Measurements from ENCODE around the gene CAPZA1. TPM values are rescaled to one million over a fixed set of nuclear protein-coding genes. Genes with fewer than 3 reads are reported as not detected.
"Not testable (repeated sequence)": the region's sequence is repeated elsewhere in the genome, so short reads cannot be mapped to it uniquely, and the experiment has no call there.

CAPZA1 gene
- total RNA-seq, 1 donor from 2014 or later: 171 TPM

DNA sequence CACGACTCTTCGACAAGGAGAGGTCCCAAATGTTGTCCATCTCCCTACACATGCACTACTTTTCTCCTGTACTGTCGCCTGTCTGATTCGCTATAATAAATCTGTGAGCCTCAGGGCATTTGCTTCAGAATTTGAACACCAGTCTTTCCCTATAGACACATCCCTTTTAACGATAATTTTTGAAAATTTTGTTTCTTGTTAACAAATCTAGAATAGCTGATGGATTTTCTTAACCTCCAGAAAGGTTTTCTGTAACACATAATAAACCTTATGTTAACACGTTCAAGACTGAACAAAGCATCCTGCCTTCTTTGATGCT, 704 bp downstream of the CAPZA1 start:
- Histone ChIP-seq H2AFZ (ENCODE audit: low read depth, low read length) (no peak overlapping the region), H3K27me3 (ENCODE audit: insufficient read depth, low read length) (no peaks in the 10 kb centered on the region), H3K27ac (ENCODE audit: low read depth, low read length) (peak overlapping the region; percentile 98), H3K4me2 (ENCODE audit: low read length) (peak overlapping the region; percentile 96), H3K4me1 (ENCODE audit: insufficient read depth, low read length) (peaks cover 9% of the 10 kb centered on the region), H3K79me2 (ENCODE audit: insufficient read depth, low read length) (peaks cover 90% of the 10 kb centered on the region), H3K4me3 (ENCODE audit: insufficient read depth, low read depth, low read length) (peak overlapping the region; percentile 98), H3K9me3 (ENCODE audit: insufficient read depth, low read depth, low read length) (no peaks in the 10 kb centered on the region), H4K20me1 (ENCODE audit: insufficient read depth, low read length) (peaks cover 29% of the 10 kb centered on the region), H3K36me3 (ENCODE audit: insufficient read depth, low read length) (no peaks in the 10 kb centered on the region), H3K9ac (ENCODE audit: low read length) (peak overlapping the region; percentile 99)
- Mint-ChIP-seq H3K4me1 (ENCODE audit: low read depth, unreplicated experiment) (peaks cover 7% of the 10 kb centered on the region), H3K27ac (ENCODE audit: unreplicated experiment) (peak overlapping the region; percentile 100), H3K4me3 (ENCODE audit: unreplicated experiment) (peak overlapping the region; percentile 100), H3K27me3 (ENCODE audit: low read depth, unreplicated experiment) (no peaks in the 10 kb centered on the region), H3K9me3 (ENCODE audit: unreplicated experiment) (no peaks in the 10 kb centered on the region), H3K36me3 (ENCODE audit: low read depth, unreplicated experiment) (peaks cover 2% of the 10 kb centered on the region)
- DNase-seq (ENCODE audit: low read depth): no peak
- no peak for FAIRE-seq
- TF ChIP-seq CTCF (IDR thresholded peaks at IDR 0.05; ENCODE audit: insufficient read depth, low read depth, low read length) (no peak), EZH2 (IDR thresholded peaks at IDR 0.05; ENCODE audit: insufficient read depth, low read length) (no peak)

- FAIRE-seq: not testable (repeated sequence)
Observed at GRCh38 chr1:112624493-112624892, 4.9 kb downstream of the CAPZA1 start.

DNA sequence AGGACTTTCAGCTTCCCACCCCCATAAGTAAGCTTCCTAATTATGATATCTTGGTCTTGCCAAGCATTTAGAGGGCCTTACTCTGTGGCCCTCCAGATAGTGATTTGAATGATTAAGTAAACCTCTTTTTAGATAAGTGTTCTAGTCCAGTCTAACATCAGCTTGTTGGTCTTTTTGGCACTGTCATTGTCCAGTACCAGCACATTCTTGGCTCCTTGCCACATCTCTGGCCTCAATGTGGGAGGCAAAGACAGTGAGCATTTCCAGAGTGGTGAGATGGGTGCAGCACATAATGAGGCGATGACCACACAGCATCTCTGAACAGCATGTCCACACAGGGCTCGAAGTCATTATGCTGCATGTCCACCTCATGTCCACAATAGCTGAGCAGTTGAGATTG, 6.1 kb downstream of the CAPZA1 start:
- H4K20me1 ChIP-seq (ENCODE audit: insufficient read depth, low read length): peaks cover 75% of the 10 kb centered on the region
- no peaks in the 10 kb centered on the region for H3K27me3 Mint-ChIP-seq (ENCODE audit: low read depth, unreplicated experiment)

More at GRCh38 chr1:112624493-112624892, 4.9 kb downstream of the CAPZA1 start:
- Mint-ChIP-seq H3K27ac (ENCODE audit: unreplicated experiment) (peak overlapping the region; percentile 67), H3K4me1 (ENCODE audit: low read depth, unreplicated experiment) (peaks cover 20% of the 10 kb centered on the region)
- H3K36me3 ChIP-seq (ENCODE audit: insufficient read depth, low read length); H2AFZ ChIP-seq (ENCODE audit: low read depth, low read length); H3K4me3 Mint-ChIP-seq (ENCODE audit: unreplicated experiment); DNase-seq (ENCODE audit: low read depth); H3K9ac ChIP-seq (ENCODE audit: low read length); H3K36me3 Mint-ChIP-seq (ENCODE audit: low read depth, unreplicated experiment); H3K27me3 ChIP-seq (ENCODE audit: insufficient read depth, low read length); H3K4me2 ChIP-seq (ENCODE audit: low read length); H3K27ac ChIP-seq (ENCODE audit: low read depth, low read length); H3K9me3 ChIP-seq (ENCODE audit: insufficient read depth, low read depth, low read length); H3K9me3 Mint-ChIP-seq (ENCODE audit: unreplicated experiment); H3K27me3 Mint-ChIP-seq (ENCODE audit: low read depth, unreplicated experiment); H3K4me3 ChIP-seq (ENCODE audit: insufficient read depth, low read depth, low read length): not testable (repeated sequence)
- H3K79me2 ChIP-seq (ENCODE audit: insufficient read depth, low read length): peaks cover 94% of the 10 kb centered on the region
- H4K20me1 ChIP-seq (ENCODE audit: insufficient read depth, low read length): peaks cover 70% of the 10 kb centered on the region
- peaks cover 12% of the 10 kb centered on the region for H3K4me1 ChIP-seq (ENCODE audit: insufficient read depth, low read length)

More for the DNA sequence above, 6.1 kb downstream of the CAPZA1 start:
- H3K9ac ChIP-seq (ENCODE audit: low read length): no peak overlapping the region
- H3K36me3 Mint-ChIP-seq (ENCODE audit: low read depth, unreplicated experiment): peaks cover 8% of the 10 kb centered on the region
- H3K4me3 Mint-ChIP-seq (ENCODE audit: unreplicated experiment): peak overlapping the region; percentile 56
- no peak for DNase-seq (ENCODE audit: low read depth)
- H3K9me3 Mint-ChIP-seq (ENCODE audit: unreplicated experiment): no peaks in the 10 kb centered on the region
- no peaks in the 10 kb centered on the region for H3K27me3 ChIP-seq (ENCODE audit: insufficient read depth, low read length)
- H3K27ac Mint-ChIP-seq (ENCODE audit: unreplicated experiment): peak overlapping the region; percentile 1
- H3K4me3 ChIP-seq (ENCODE audit: insufficient read depth, low read depth, low read length): no peak overlapping the region
- H3K36me3 ChIP-seq (ENCODE audit: insufficient read depth, low read length): no peaks in the 10 kb centered on the region
- H3K4me1 ChIP-seq (ENCODE audit: insufficient read depth, low read length): peaks cover 11% of the 10 kb centered on the region
- peaks cover 20% of the 10 kb centered on the region for H3K4me1 Mint-ChIP-seq (ENCODE audit: low read depth, unreplicated experiment)
- FAIRE-seq: no peak
- no peak overlapping the region for H2AFZ ChIP-seq (ENCODE audit: low read depth, low read length)
- H3K79me2 ChIP-seq (ENCODE audit: insufficient read depth, low read length): peaks cover 93% of the 10 kb centered on the region
- H3K4me2 ChIP-seq (ENCODE audit: low read length): no peak overlapping the region
- H3K27ac ChIP-seq (ENCODE audit: low read depth, low read length): no peak overlapping the region
- TF ChIP-seq CTCF (IDR thresholded peaks at IDR 0.05; ENCODE audit: insufficient read depth, low read depth, low read length) (no peak), EZH2 (IDR thresholded peaks at IDR 0.05; ENCODE audit: insufficient read depth, low read length) (no peak)
- H3K9me3 ChIP-seq (ENCODE audit: insufficient read depth, low read depth, low read length): no peaks in the 10 kb centered on the region
